ENCODE measurements around the gene YES1.
"Not testable (repeated sequence)": the region's sequence is repeated elsewhere in the genome, so short reads cannot be mapped to it uniquely, and the experiment has no call there.

Gene YES1

GRCh38 chr18:778194-778927 lies 33.7 kb downstream of the YES1 start:
- no peak overlapping the region for H3K4me3 ChIP-seq (IDR thresholded peaks at IDR 0.05; ENCODE audit: insufficient read depth, low read depth, low read length)
- H2AFZ ChIP-seq (ENCODE audit: low read depth), result no peak overlapping the region
- no peak overlapping the region for H3K4me2 ChIP-seq
- H3K36me3 ChIP-seq (ENCODE audit: insufficient read depth), result no peaks in the 10 kb centered on the region
- peaks cover 3% of the 10 kb centered on the region for H3K4me1 ChIP-seq (ENCODE audit: low read depth, poor library complexity, severe bottlenecking)
- no peaks in the 10 kb centered on the region for H3K27me3 ChIP-seq (ENCODE audit: insufficient read depth, low read depth)
- no peaks in the 10 kb centered on the region for H4K20me1 ChIP-seq (ENCODE audit: insufficient read depth)
- no peak overlapping the region for H3K27ac ChIP-seq
- no peak overlapping the region for H3K9ac ChIP-seq
- TF ChIP-seq, protein P1, sequence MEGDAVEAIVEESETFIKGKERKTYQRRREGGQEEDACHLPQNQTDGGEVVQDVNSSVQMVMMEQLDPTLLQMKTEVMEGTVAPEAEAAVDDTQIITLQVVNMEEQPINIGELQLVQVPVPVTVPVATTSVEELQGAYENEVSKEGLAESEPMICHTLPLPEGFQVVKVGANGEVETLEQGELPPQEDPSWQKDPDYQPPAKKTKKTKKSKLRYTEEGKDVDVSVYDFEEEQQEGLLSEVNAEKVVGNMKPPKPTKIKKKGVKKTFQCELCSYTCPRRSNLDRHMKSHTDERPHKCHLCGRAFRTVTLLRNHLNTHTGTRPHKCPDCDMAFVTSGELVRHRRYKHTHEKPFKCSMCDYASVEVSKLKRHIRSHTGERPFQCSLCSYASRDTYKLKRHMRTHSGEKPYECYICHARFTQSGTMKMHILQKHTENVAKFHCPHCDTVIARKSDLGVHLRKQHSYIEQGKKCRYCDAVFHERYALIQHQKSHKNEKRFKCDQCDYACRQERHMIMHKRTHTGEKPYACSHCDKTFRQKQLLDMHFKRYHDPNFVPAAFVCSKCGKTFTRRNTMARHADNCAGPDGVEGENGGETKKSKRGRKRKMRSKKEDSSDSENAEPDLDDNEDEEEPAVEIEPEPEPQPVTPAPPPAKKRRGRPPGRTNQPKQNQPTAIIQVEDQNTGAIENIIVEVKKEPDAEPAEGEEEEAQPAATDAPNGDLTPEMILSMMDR (conservative IDR thresholded peaks at IDR 0.05; ENCODE audit: low read depth, low read length), result no peak
- peaks cover 7% of the 10 kb centered on the region; the same call in 1 of the 2 replicates for H3K79me2 ChIP-seq (ENCODE audit: insufficient read depth, low read depth)

DNA sequence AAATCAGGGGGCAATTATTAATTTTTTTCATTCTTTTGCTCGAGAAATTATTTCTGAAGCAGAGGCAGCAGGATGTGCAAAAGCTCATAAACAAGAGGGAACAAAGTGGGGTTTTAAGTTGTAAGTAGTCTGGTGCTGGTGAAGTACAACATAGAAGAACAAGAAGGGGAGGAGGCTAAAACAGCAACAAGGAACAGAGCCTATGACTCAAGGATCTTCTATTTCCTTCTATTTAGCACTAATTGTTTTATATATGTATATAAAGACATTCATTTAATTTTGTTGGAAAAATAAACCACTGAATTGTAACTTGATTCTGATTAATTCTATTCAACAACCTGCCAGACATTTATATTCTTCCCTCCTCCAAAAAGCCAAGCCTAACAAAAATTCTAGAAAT lies 35.0 kb downstream of the YES1 start:
- Histone ChIP-seq H3K79me2 (ENCODE audit: insufficient read depth, low read depth) (peaks cover 3% of the 10 kb centered on the region; the same call in 1 of the 2 replicates), H3K9ac (no peak overlapping the region), H4K20me1 (ENCODE audit: insufficient read depth) (no peaks in the 10 kb centered on the region), H3K4me2 (no peak overlapping the region), H3K36me3 (ENCODE audit: insufficient read depth) (no peaks in the 10 kb centered on the region), H3K27me3 (ENCODE audit: insufficient read depth, low read depth) (no peaks in the 10 kb centered on the region), H3K4me1 (ENCODE audit: low read depth, poor library complexity, severe bottlenecking) (no peaks in the 10 kb centered on the region), H2AFZ (ENCODE audit: low read depth) (no peak overlapping the region), H3K4me3 (IDR thresholded peaks at IDR 0.05; ENCODE audit: insufficient read depth, low read depth, low read length) (no peak overlapping the region), H3K27ac (no peak overlapping the region)
- TF ChIP-seq, protein P1 (conservative IDR thresholded peaks at IDR 0.05; ENCODE audit: low read depth, low read length), result no peak

GRCh38 chr18:776044-776443 lies 36.0 kb downstream of the YES1 start:
- not testable (repeated sequence) for H3K36me3 ChIP-seq (ENCODE audit: insufficient read depth); H3K27ac ChIP-seq; H3K4me2 ChIP-seq; H3K4me3 ChIP-seq (IDR thresholded peaks at IDR 0.05; ENCODE audit: insufficient read depth, low read depth, low read length); H3K79me2 ChIP-seq (ENCODE audit: insufficient read depth, low read depth); H3K4me1 ChIP-seq (ENCODE audit: low read depth, poor library complexity, severe bottlenecking); H3K9ac ChIP-seq; H4K20me1 ChIP-seq (ENCODE audit: insufficient read depth); H2AFZ ChIP-seq (ENCODE audit: low read depth); H3K27me3 ChIP-seq (ENCODE audit: insufficient read depth, low read depth)

DNA sequence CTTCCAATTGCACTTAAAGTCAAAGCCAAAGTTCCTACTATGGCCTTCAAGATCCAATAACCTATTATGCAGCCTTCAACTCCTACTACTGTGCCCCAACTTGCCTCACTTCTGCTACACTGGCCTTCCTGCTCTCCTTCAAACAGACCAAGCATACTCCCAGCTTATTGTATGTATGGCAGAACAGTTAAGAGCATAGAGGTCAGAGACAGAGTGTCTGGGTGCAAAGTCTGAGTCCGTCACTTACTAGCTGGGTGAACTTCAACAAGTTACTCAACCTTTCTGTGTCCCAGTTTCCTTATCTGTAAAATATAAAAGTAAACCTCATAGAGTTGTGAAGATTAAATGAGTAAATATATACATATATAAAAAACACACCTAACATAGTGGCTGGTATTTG lies 37.2 kb downstream of the YES1 start:
- Histone ChIP-seq H3K79me2 (ENCODE audit: insufficient read depth, low read depth) (peaks cover 3% of the 10 kb centered on the region; the same call in 1 of the 2 replicates), H3K27ac (no peak overlapping the region), H4K20me1 (ENCODE audit: insufficient read depth) (no peaks in the 10 kb centered on the region), H2AFZ (ENCODE audit: low read depth) (no peak overlapping the region), H3K9ac (no peak overlapping the region), H3K4me3 (IDR thresholded peaks at IDR 0.05; ENCODE audit: insufficient read depth, low read depth, low read length) (no peak overlapping the region), H3K36me3 (ENCODE audit: insufficient read depth) (no peaks in the 10 kb centered on the region), H3K4me1 (ENCODE audit: low read depth, poor library complexity, severe bottlenecking) (no peaks in the 10 kb centered on the region), H3K27me3 (ENCODE audit: insufficient read depth, low read depth) (no peaks in the 10 kb centered on the region), H3K4me2 (no peak overlapping the region)
- TF ChIP-seq, protein P1 (conservative IDR thresholded peaks at IDR 0.05; ENCODE audit: low read depth, low read length), result no peak

DNA sequence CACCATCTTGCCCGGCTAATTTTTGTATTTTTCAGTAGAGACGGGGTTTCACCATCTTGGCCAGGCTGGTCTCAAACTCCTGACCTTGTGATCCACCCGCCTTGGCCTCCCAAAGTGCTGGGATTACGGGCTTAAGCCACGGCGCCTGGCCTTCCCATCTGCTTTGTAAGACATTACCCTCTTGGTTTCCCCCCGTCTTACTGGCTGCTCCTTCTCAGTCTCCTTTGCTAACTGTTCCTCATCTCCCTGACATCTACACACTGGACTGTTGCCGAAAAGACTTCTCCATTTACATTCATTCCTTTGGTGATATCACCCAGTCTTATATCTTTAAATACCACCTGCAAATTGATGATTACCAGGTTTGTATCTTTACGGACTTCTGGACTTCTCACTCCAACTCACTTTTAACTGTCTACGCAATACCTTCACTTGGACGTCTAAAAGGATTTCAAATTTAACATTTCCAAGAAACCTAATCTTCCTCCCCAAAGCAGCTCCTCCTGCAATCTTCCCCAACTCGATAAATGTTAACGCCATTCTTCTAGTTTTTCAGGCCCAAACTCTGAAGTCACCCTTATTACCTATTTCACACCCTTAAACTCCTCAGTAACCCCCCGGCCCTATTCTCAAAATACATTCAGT lies 37.9 kb downstream of the YES1 start:
- TF ChIP-seq, protein P1 (conservative IDR thresholded peaks at IDR 0.05; ENCODE audit: low read depth, low read length), result no peak
- no peak overlapping the region for H3K9ac ChIP-seq
- H3K27ac ChIP-seq, result no peak overlapping the region

More for the DNA sequence above, 37.9 kb downstream of the YES1 start:
- Histone ChIP-seq H3K4me3 (IDR thresholded peaks at IDR 0.05; ENCODE audit: insufficient read depth, low read depth, low read length) (no peak overlapping the region), H3K36me3 (ENCODE audit: insufficient read depth) (no peaks in the 10 kb centered on the region), H3K4me2 (no peak overlapping the region), H3K79me2 (ENCODE audit: insufficient read depth, low read depth) (peaks cover 3% of the 10 kb centered on the region; the same call in 1 of the 2 replicates), H2AFZ (ENCODE audit: low read depth) (no peak overlapping the region), H4K20me1 (ENCODE audit: insufficient read depth) (no peaks in the 10 kb centered on the region), H3K27me3 (ENCODE audit: insufficient read depth, low read depth) (no peaks in the 10 kb centered on the region), H3K4me1 (ENCODE audit: low read depth, poor library complexity, severe bottlenecking) (no peaks in the 10 kb centered on the region)
